PC-3 (cell line): ENCODE measurements around the gene TTYH1.

Source experiments
- CTCF ChIP-seq: fragments of 300-600 bp; sonication (generic); conservative IDR thresholded peaks from 2 replicates; pipeline ENCODE4 v1.5.1; 2017; ENCODE audit warnings: antibody characterized with exemption, low read depth, mild to moderate bottlenecking, low read length
- EZH2 ChIP-seq: fragments of 300-600 bp; sonication (generic); IDR thresholded peaks from one replicate; pipeline ENCODE4 v1.6.1; 2017; ENCODE audit warnings: antibody characterized with exemption, mild to moderate bottlenecking, low read length; ENCODE audit not compliant: unreplicated experiment

GRCh38 chr19:54478677-54479266, 63.5 kb downstream of the TTYH1 start:
- TF ChIP-seq CTCF (peak; percentile 79), EZH2 (no peak)
